HEK293T (cell line): ENCODE measurements around the gene APBB2.

Experiments
- CTCF ChIA-PET: fragments of 350-600 bp; formaldehyde crosslinking; extraction: SDS; loops from one replicate; lab custom pipeline; 2021; ENCODE audit warnings: antibody characterized with exemption, inconsistent platforms; lab: Yijun Ruan, JAX
- POLR2A ChIA-PET: fragments of 350-600 bp; formaldehyde crosslinking; extraction: SDS; loops from one replicate; lab custom pipeline; 2020; ENCODE audit warnings: antibody characterized with exemption, inconsistent platforms; lab: Yijun Ruan, JAX
- DNase-seq: peaks from one replicate; pipeline ENCODE4 v3.0.0; 2012; ENCODE audit warnings: mixed read lengths; ENCODE audit errors: extremely low spot score
- ARNT ChIP-seq: fragments of 450-650 bp; IDR thresholded peaks from 2 replicates; pipeline ENCODE4 v1.6.1; 2017; ENCODE audit warnings: mild to moderate bottlenecking
- BHLHE40 ChIP-seq: fragments of 450-650 bp; IDR thresholded peaks from 2 replicates; pipeline ENCODE4 v1.6.1; 2016; ENCODE audit warnings: mild to moderate bottlenecking, moderate library complexity, borderline replicate concordance
- CTBP1 ChIP-seq: fragments of 450-650 bp; IDR thresholded peaks from 2 replicates; pipeline ENCODE4 v1.6.1; 2016; ENCODE audit warnings: borderline replicate concordance
- ELF4 ChIP-seq: fragments of 450-650 bp; IDR thresholded peaks from 2 replicates; pipeline ENCODE4 v1.6.1; 2017; ENCODE audit warnings: antibody characterized with exemption
- FOXA1 ChIP-seq: fragments of 450-650 bp; IDR thresholded peaks from 2 replicates; pipeline ENCODE4 v1.6.1; 2016; ENCODE audit warnings: mild to moderate bottlenecking
- FOXK2 ChIP-seq: fragments of 450-650 bp; IDR thresholded peaks from 2 replicates; pipeline ENCODE4 v1.6.1; 2016; ENCODE audit warnings: mild to moderate bottlenecking
- FOXM1 ChIP-seq: fragments of 450-650 bp; IDR thresholded peaks from 2 replicates; pipeline ENCODE4 v1.6.1; 2017; ENCODE audit warnings: mild to moderate bottlenecking, borderline replicate concordance
- HDGF ChIP-seq: fragments of 450-650 bp; IDR thresholded peaks from 2 replicates; pipeline ENCODE4 v1.6.1; 2017; ENCODE audit warnings: antibody characterized with exemption, borderline replicate concordance
- L3MBTL2 ChIP-seq: fragments of 450-650 bp; conservative IDR thresholded peaks from 2 replicates; pipeline ENCODE4 v1.6.1; 2016; ENCODE audit warnings: mild to moderate bottlenecking
- LEF1 ChIP-seq: fragments of 450-650 bp; IDR thresholded peaks from 2 replicates; pipeline ENCODE4 v1.6.1; 2017; ENCODE audit warnings: mild to moderate bottlenecking, borderline replicate concordance
- NFRKB ChIP-seq: fragments of 450-650 bp; IDR thresholded peaks from 2 replicates; pipeline ENCODE4 v1.6.1; 2016; ENCODE audit warnings: mild to moderate bottlenecking, moderate library complexity
- PKNOX1 ChIP-seq: fragments of 450-650 bp; IDR thresholded peaks from 2 replicates; pipeline ENCODE4 v1.6.1; 2016
- SP1 ChIP-seq: fragments of 450-650 bp; IDR thresholded peaks from 2 replicates; pipeline ENCODE4 v1.6.1; 2017
- SUZ12 ChIP-seq: fragments of 450-650 bp; IDR thresholded peaks from 2 replicates; pipeline ENCODE4 v1.6.1; 2016; ENCODE audit warnings: mild to moderate bottlenecking
- TARDBP ChIP-seq: fragments of 450-650 bp; IDR thresholded peaks from 2 replicates; pipeline ENCODE4 v1.6.1; 2016
- ZNF384 ChIP-seq: fragments of 450-650 bp; IDR thresholded peaks from 2 replicates; pipeline ENCODE4 v1.6.1; 2016

The APBB2 gene

GRCh38 chr4:41257257-41257901, 43.0 kb upstream of the APBB2 start:
- ChIA-PET CTCF (interaction anchor here (0.9 kb wide), 1 partner anchor 24 kb away, joined by 3 read pairs; no protein-coding TSS in a partner anchor), POLR2A (interaction anchor here (0.6 to 5.3 kb wide), 27 partner anchors 8 to 894 kb away, joined by 3 to 36 read pairs (median 5); partner anchors contain the start of gene APBB2)
- no peak for TF ChIP-seq SUZ12
- TF ChIP-seq FOXM1: no peak
- no peak for TF ChIP-seq ARNT
- TF ChIP-seq HDGF: no peak
- TF ChIP-seq L3MBTL2: peak; percentile 55; the same call in 1 of the 2 replicates
- TF ChIP-seq FOXK2: no peak
- DNase-seq: peak; percentile 30

GRCh38 chr4:41256740-41257256, 42.5 kb upstream of the APBB2 start, which contains the start of gene UCHL1:
Gene UCHL1 (plus strand): TSS chr4:41256928. CDS start chr4:41256977, 49 bp downstream.
- DNase-seq: peak; percentile 79
- ChIA-PET CTCF (interaction anchor here (0.9 kb wide), 1 partner anchor 24 kb away, joined by 3 read pairs; no protein-coding TSS in a partner anchor), POLR2A (interaction anchor here (0.6 to 5.3 kb wide), 29 partner anchors 8 to 895 kb away, joined by 3 to 36 read pairs (median 5); partner anchors contain the start of gene APBB2)
- TF ChIP-seq BHLHE40 (peak; percentile 71; the same call in 1 of the 2 replicates), FOXK2 (no peak), FOXM1 (0 out of 2 replicates have a peak, but pooled peaks have one; percentile 64), ARNT (no peak), LEF1 (no peak), NFRKB (no peak), PKNOX1 (no peak), FOXA1 (no peak), ELF4 (peak; percentile 36; the same call in 1 of the 2 replicates), CTBP1 (peak; percentile 24; the same call in 1 of the 2 replicates), L3MBTL2 (no peak)

GRCh38 chr4:41256131-41256739, 41.9 kb upstream of the APBB2 start:
- DNase-seq: peak; percentile 11
- POLR2A ChIA-PET: interaction anchor here (0.5 to 5.3 kb wide), 30 partner anchors 8 to 895 kb away, joined by 3 to 36 read pairs (median 5); partner anchors contain the start of gene APBB2

GRCh38 chr4:41245983-41246382, 31.6 kb upstream of the APBB2 start:
- CTCF ChIA-PET: no interaction called here
- TF ChIP-seq L3MBTL2 (no peak), BHLHE40 (no peak), SP1 (no peak), TARDBP (no peak), ZNF384 (no peak), ELF4 (no peak)
- POLR2A ChIA-PET: interaction anchor here (2.1 kb wide), 1 partner anchor 11 kb away, joined by 13 read pairs; the partner anchor contains the start of gene UCHL1
- no peak for DNase-seq

More at GRCh38 chr4:41256131-41256739, 41.9 kb upstream of the APBB2 start:
- CTCF ChIA-PET: interaction anchor here (0.9 kb wide), 1 partner anchor 25 kb away, joined by 3 read pairs; no protein-coding TSS in a partner anchor
- no peak for TF ChIP-seq SUZ12
- TF ChIP-seq L3MBTL2: no peak
- TF ChIP-seq SP1: no peak
- TF ChIP-seq FOXK2: no peak
- no peak for TF ChIP-seq ZNF384
- TF ChIP-seq PKNOX1: no peak
- TF ChIP-seq FOXA1: no peak
- TF ChIP-seq ARNT: no peak
- TF ChIP-seq CTBP1: no peak
- no peak for TF ChIP-seq LEF1
- TF ChIP-seq TARDBP: no peak
- no peak for TF ChIP-seq ELF4
- no peak for TF ChIP-seq HDGF
- no peak for TF ChIP-seq FOXM1

- TF ChIP-seq L3MBTL2 (no peak), LEF1 (no peak), SUZ12 (no peak), PKNOX1 (no peak), ZNF384 (no peak), ELF4 (no peak), FOXA1 (no peak), FOXK2 (no peak), NFRKB (no peak), SP1 (no peak), FOXM1 (no peak), TARDBP (no peak), BHLHE40 (no peak), ARNT (no peak), CTBP1 (no peak), HDGF (no peak)
- CTCF ChIA-PET: no interaction called here
- POLR2A ChIA-PET: interaction anchor here (4.1 kb wide), 1 partner anchor 15 kb away, joined by 28 read pairs; the partner anchor contains the start of gene UCHL1
- no peak for DNase-seq
Observed at GRCh38 chr4:41241919-41242318, 27.6 kb upstream of the APBB2 start.
